Keratinocyte (primary cell): ENCODE measurements around the gene MEIS2. TPM values are rescaled to one million over a fixed set of nuclear protein-coding genes. Genes with fewer than 3 reads are reported as not detected.

Experiments
- DNase-seq: peaks from one replicate; pipeline ENCODE4 v3.0.0-alpha.2; 2011; ENCODE audit warnings: low read depth, missing footprints, low spot score
- FAIRE-seq: peaks from 2 replicates; lab custom pipeline; 2011; peaks lifted over from hg19 to GRCh38; lab: Jason Lieb, UNC
- H2AFZ ChIP-seq: 2 replicates; pipeline ENCODE4 v1.6.0; 2012; ENCODE audit warnings: low read length, control low read depth, inconsistent platforms; ENCODE audit not compliant: control insufficient read depth
- H3K27ac ChIP-seq: 2 replicates; pipeline ENCODE4 v1.5.1; 2011; ENCODE audit warnings: low read length; ENCODE audit not compliant: control insufficient read depth, insufficient read depth
- H3K27me3 ChIP-seq: 3 replicates; pipeline ENCODE4 v1.6.0; 2011; ENCODE audit warnings: low read length; ENCODE audit not compliant: control insufficient read depth, insufficient read depth; ENCODE audit errors: extremely low read depth
- H3K36me3 ChIP-seq, 2 experiments: 2 replicates in 1 of 2; 3 replicates in 1 of 2; pipeline ENCODE4 v1.5.1; 2011; ENCODE audit warnings: low read length in 2 of 2, mild to moderate bottlenecking in 1 of 2; ENCODE audit not compliant: control insufficient read depth in 2 of 2, insufficient read depth in 2 of 2; ENCODE audit errors: extremely low read depth in 1 of 2
- H3K4me1 ChIP-seq: 3 replicates; pipeline ENCODE4 v1.5.1; 2011; ENCODE audit warnings: low read length; ENCODE audit not compliant: control insufficient read depth, insufficient read depth; ENCODE audit errors: extremely low read depth
- H3K4me2 ChIP-seq: 3 replicates; pipeline ENCODE4 v1.6.0; 2011; ENCODE audit warnings: low read depth, low read length; ENCODE audit not compliant: control insufficient read depth, insufficient read depth; ENCODE audit errors: extremely low read depth
- H3K4me3 ChIP-seq, 3 experiments: fragments of 200-600 bp in 1 of 3; sonication (generic) in 1 of 3; 2 replicates in 2 of 3; 3 replicates in 1 of 3; pipeline ENCODE4 v1.5.1; 2011 to 2016; ENCODE audit warnings: low read length in 3 of 3, mild to moderate bottlenecking in 3 of 3, control low read depth in 2 of 3, inconsistent platforms in 1 of 3, low read depth in 1 of 3, mixed read lengths in 1 of 3, mixed run types in 1 of 3, moderate library complexity in 1 of 3; ENCODE audit not compliant: control insufficient read depth in 2 of 3, insufficient read depth in 2 of 3; ENCODE audit errors: extremely low read depth in 1 of 3
- H3K79me2 ChIP-seq: 2 replicates; pipeline ENCODE4 v1.6.0; 2012; ENCODE audit warnings: low read length; ENCODE audit not compliant: control insufficient read depth, insufficient read depth
- H3K9ac ChIP-seq: 3 replicates; pipeline ENCODE4 v1.6.0; 2011; ENCODE audit warnings: low read length; ENCODE audit not compliant: control insufficient read depth, insufficient read depth; ENCODE audit errors: extremely low read depth
- H3K9me1 ChIP-seq: 3 replicates; pipeline ENCODE4 v1.6.0; 2011; ENCODE audit warnings: low read length; ENCODE audit not compliant: control insufficient read depth, insufficient read depth; ENCODE audit errors: extremely low read depth
- H3K9me3 ChIP-seq: 2 replicates; pipeline ENCODE4 v1.5.1; 2012; ENCODE audit warnings: low read depth, low read length; ENCODE audit not compliant: control insufficient read depth
- H4K20me1 ChIP-seq: 3 replicates; pipeline ENCODE4 v1.6.0; 2011; ENCODE audit warnings: low read length; ENCODE audit not compliant: control insufficient read depth, insufficient read depth; ENCODE audit errors: extremely low read depth
- EZH2 ChIP-seq: IDR thresholded peaks from one replicate; pipeline ENCODE4 v1.6.1; 2012; ENCODE audit warnings: inconsistent platforms, mild to moderate bottlenecking, low read length, moderate library complexity
- dilution Hi-C: fragments of 300-500 bp; cut with MboI; formaldehyde crosslinking; loops from one replicate; pipeline ENCODE4 v1.7.0; 2020; ENCODE audit warnings: low sequenced_read_pairs; ENCODE audit not compliant: extremely low pct_ligation_motif_present
- polyA plus RNA-seq, 5 experiments: library from polyadenylated mRNA; depleted of rRNA in 3 of 5; stranded (reverse) in 3 of 5; stranded (forward) in 1 of 5; unstranded in 1 of 5; fragments of >200 nt; gene quantifications; 1 replicate in 1 of 5; 2 replicates in 3 of 5; 3 replicates in 1 of 5; pipeline versions ENCODE4 v1.2.1 to v1.2.3, GENCODE V29; 2011 to 2012; ENCODE audit warnings: missing spikeins in 2 of 5, low read depth in 1 of 5, low replicate concordance in 1 of 5
- TF ChIP-seq, protein P1 (sequence below), 3 experiments: IDR thresholded peaks in 1 of 3; conservative IDR thresholded peaks in 1 of 3; optimal IDR thresholded peaks in 1 of 3; 2 replicates in 2 of 3; 3 replicates in 1 of 3; pipeline versions ENCODE3 to v1.5.1; 2011; ENCODE audit warnings: low read length in 3 of 3, mild to moderate bottlenecking in 3 of 3, moderate library complexity in 2 of 3, control low read depth in 1 of 3, inconsistent platforms in 1 of 3; ENCODE audit not compliant: insufficient read depth in 2 of 3; ENCODE audit errors: extremely low read depth in 1 of 3

MEIS2 gene
- polyA plus RNA-seq, 1 donor (not counting 4 experiments of a cell fraction or from before 2014, with no cell fraction given), result 11.4 TPM

DNA sequence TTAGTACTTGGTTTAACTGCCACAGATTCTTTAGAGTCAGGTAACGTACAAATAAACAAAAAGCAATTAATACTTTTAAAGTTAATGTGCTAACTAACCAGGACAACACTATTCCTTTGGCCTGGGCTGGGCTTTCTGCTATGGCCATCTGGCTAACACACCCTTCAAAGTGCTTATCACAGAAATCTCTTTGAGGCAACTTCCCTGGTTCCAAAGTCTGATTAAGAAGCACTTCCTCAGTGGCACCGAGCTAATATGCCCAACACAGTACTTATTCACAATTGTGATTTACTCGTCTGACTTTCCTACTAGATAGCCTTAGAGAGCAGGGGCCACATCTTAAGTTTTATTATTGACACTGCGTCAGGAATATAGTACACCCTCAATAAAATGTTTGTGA lies 191.4 kb downstream of the MEIS2 start:
- no peak overlapping the region for H3K4me3 ChIP-seq
- no peak overlapping the region for H3K27ac ChIP-seq
- no peak overlapping the region for H2AFZ ChIP-seq
- H3K79me2 ChIP-seq, result no peaks in the 10 kb centered on the region
- no peaks in the 10 kb centered on the region for H3K9me1 ChIP-seq
- TF ChIP-seq, protein P1, sequence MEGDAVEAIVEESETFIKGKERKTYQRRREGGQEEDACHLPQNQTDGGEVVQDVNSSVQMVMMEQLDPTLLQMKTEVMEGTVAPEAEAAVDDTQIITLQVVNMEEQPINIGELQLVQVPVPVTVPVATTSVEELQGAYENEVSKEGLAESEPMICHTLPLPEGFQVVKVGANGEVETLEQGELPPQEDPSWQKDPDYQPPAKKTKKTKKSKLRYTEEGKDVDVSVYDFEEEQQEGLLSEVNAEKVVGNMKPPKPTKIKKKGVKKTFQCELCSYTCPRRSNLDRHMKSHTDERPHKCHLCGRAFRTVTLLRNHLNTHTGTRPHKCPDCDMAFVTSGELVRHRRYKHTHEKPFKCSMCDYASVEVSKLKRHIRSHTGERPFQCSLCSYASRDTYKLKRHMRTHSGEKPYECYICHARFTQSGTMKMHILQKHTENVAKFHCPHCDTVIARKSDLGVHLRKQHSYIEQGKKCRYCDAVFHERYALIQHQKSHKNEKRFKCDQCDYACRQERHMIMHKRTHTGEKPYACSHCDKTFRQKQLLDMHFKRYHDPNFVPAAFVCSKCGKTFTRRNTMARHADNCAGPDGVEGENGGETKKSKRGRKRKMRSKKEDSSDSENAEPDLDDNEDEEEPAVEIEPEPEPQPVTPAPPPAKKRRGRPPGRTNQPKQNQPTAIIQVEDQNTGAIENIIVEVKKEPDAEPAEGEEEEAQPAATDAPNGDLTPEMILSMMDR (optimal IDR thresholded peaks at IDR 0.05 in 1 of 3, IDR thresholded peaks at IDR 0.05 in 1 of 3, conservative IDR thresholded peaks at IDR 0.05 in 1 of 3; ENCODE audit: extremely low read depth in 1 of 3, insufficient read depth in 2 of 3, low read length in 3 of 3), result no peak
- no peak for TF ChIP-seq EZH2
- H3K9me3 ChIP-seq, result no peaks in the 10 kb centered on the region
- FAIRE-seq, result no peak
- no peaks in the 10 kb centered on the region for H4K20me1 ChIP-seq
- no peak overlapping the region for H3K4me2 ChIP-seq
- DNase-seq, result no peak
- dilution Hi-C loops, result no loop called here
- H3K9ac ChIP-seq, result no peak overlapping the region
- H3K27me3 ChIP-seq, result no peaks in the 10 kb centered on the region
- peaks cover 12% of the 10 kb centered on the region for H3K4me1 ChIP-seq
- H3K36me3 ChIP-seq, result no peaks in the 10 kb centered on the region

DNA sequence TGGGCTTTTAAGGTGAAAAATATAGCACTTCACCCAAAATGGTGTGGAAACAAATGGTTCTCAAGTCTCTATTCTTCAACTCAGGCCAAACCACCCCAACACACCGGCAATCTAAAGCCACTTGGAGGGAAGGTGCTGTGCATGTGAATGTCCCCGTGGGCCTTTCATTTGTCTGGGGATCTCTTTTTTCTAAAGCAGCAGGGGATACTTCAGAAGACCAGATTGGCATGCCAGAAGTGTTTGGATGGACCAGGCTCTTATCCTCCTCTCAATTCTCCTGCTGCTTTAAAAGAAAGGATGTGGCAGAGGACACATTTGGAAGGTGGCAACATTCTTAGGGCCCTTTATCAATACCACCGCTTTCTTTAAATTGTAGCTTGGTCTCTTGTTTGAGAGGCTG lies 193.1 kb downstream of the MEIS2 start:
- TF ChIP-seq, protein P1 (optimal IDR thresholded peaks at IDR 0.05 in 1 of 3, IDR thresholded peaks at IDR 0.05 in 1 of 3, conservative IDR thresholded peaks at IDR 0.05 in 1 of 3; ENCODE audit: extremely low read depth in 1 of 3, insufficient read depth in 2 of 3, low read length in 3 of 3), result no peak
- no peak for TF ChIP-seq EZH2
- FAIRE-seq (no peak), DNase-seq (no peak)

More for the DNA sequence above, 193.1 kb downstream of the MEIS2 start:
- Histone ChIP-seq H3K9me1 (no peaks in the 10 kb centered on the region), H3K36me3 (no peaks in the 10 kb centered on the region), H3K4me3 (no peak overlapping the region), H3K79me2 (no peaks in the 10 kb centered on the region), H3K4me1 (peaks cover 17% of the 10 kb centered on the region), H3K9ac (no peak overlapping the region), H3K27me3 (no peaks in the 10 kb centered on the region), H4K20me1 (no peaks in the 10 kb centered on the region), H2AFZ (no peak overlapping the region), H3K27ac (no peak overlapping the region), H3K4me2 (no peak overlapping the region), H3K9me3 (no peaks in the 10 kb centered on the region)
- dilution Hi-C loops, result no loop called here
